ENCODE measurements around the gene TGIF2. TPM values are rescaled to one million over a fixed set of nuclear protein-coding genes. Genes with fewer than 3 reads are reported as not detected.

Gene TGIF2
- total and polyA plus RNA-seq, 2 of the 13 experiments (the other 11 are each of a cell fraction or from before 2014, with no cell fraction given) = 41.3 to 53.9 TPM

DNA sequence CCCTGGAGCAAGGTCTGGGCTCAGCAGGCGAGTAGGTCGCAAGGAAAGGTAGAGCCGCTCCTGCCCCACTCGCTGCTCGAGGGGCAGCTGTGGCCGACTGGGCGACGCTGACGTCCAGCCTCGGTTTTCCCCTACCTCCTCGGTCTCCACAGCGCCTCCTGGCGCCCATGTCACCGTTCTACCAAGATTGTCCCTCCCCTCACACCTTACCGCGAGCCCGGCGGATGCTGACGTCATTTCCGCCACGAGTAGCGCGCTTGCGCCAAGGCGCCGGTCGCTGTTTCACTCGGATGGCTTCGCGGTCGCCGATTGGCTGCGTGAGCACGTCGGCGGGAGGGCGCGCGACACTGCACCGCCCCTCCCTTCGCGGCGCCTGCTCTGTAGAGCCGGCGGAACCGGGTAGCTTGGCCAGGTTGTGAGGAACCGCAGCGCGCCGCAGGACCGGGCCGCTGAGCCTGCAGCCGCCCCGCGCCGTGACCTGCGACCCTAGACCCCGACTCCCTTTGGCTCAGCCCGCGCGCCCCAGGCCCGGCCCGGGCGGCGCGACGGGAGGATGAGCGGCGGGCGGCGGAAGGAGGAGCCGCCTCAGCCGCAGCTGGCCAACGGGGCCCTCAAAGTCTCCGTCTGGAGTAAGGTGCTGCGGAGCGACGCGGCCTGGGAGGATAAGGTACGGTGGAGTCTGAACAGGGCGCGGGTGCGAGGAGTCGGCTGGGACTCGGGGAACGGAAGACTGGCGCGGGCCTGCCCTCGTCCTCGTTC, 32.2 kb downstream of the TGIF2 start, which contains the start of gene RAB5IF (continued):
- TF ChIP-seq, protein P1, sequence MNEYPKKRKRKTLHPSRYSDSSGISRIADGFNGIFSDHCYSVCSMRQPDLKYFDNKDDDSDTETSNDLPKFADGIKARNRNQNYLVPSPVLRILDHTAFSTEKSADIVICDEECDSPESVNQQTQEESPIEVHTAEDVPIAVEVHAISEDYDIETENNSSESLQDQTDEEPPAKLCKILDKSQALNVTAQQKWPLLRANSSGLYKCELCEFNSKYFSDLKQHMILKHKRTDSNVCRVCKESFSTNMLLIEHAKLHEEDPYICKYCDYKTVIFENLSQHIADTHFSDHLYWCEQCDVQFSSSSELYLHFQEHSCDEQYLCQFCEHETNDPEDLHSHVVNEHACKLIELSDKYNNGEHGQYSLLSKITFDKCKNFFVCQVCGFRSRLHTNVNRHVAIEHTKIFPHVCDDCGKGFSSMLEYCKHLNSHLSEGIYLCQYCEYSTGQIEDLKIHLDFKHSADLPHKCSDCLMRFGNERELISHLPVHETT (CRISPR knock-in tag; conservative IDR thresholded peaks at IDR 0.05) = peak; percentile 96
- peak; percentile 73; the same call in 1 of the 2 replicates for TF ChIP-seq ZNF253 (CRISPR knock-in tag; IDR thresholded peaks at IDR 0.05; ENCODE audit: borderline replicate concordance)
- no peak for TF ChIP-seq SRSF4 (IDR thresholded peaks at IDR 0.05; ENCODE audit: low read depth, low read length, poor library complexity, severe bottlenecking)
- TF ChIP-seq ZNF737 (CRISPR knock-in tag; IDR thresholded peaks at IDR 0.05; ENCODE audit: borderline replicate concordance) = no peak
- peak; percentile 92; the same call in 1 of the 2 replicates for TF ChIP-seq POLR2AphosphoS2 (IDR thresholded peaks at IDR 0.05; ENCODE audit: low read depth, low read length)
- TF ChIP-seq, protein P2, sequence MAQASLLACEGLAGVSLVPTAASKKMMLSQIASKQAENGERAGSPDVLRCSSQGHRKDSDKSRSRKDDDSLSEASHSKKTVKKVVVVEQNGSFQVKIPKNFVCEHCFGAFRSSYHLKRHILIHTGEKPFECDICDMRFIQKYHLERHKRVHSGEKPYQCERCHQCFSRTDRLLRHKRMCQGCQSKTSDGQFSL (CRISPR knock-in tag; IDR thresholded peaks at IDR 0.05) = peak; percentile 36
- peak; percentile 19 to 22; a peak in 1 of 4 replicates for TF ChIP-seq NR2F1 (CRISPR knock-in tag; IDR thresholded peaks at IDR 0.05)
- TF ChIP-seq TCF12 (IDR thresholded peaks at IDR 0.05) = no peak
- peak; percentile 56 for TF ChIP-seq TCF12 (CRISPR knock-in tag; IDR thresholded peaks at IDR 0.05)
- TF ChIP-seq CHD2 (IDR thresholded peaks at IDR 0.05; ENCODE audit: low read depth, low read length) = peak; percentile 81
- peak; percentile 30; the same call in 1 of the 2 replicates for TF ChIP-seq ZNF354B (CRISPR knock-in tag; IDR thresholded peaks at IDR 0.05)
- TF ChIP-seq ZNF430 (CRISPR knock-in tag; IDR thresholded peaks at IDR 0.05) = peak; percentile 87
- TF ChIP-seq TGIF2 (CRISPR knock-in tag; IDR thresholded peaks at IDR 0.05) = peak; percentile 87; the same call in 1 of the 2 replicates
- peak; percentile 100 for TF ChIP-seq RBFOX2 (IDR thresholded peaks at IDR 0.05; ENCODE audit: low read depth, low read length)
- TF ChIP-seq ZSCAN31 (CRISPR knock-in tag; IDR thresholded peaks at IDR 0.05; ENCODE audit: low read depth) = peak; percentile 86
- no peak for TF ChIP-seq FIP1L1 (IDR thresholded peaks at IDR 0.05; ENCODE audit: borderline replicate concordance, insufficient read depth, low read depth, low read length)
- TF ChIP-seq EEA1 (CRISPR knock-in tag; IDR thresholded peaks at IDR 0.05; ENCODE audit: borderline replicate concordance) = peak; percentile 98
- TF ChIP-seq, protein P3, sequence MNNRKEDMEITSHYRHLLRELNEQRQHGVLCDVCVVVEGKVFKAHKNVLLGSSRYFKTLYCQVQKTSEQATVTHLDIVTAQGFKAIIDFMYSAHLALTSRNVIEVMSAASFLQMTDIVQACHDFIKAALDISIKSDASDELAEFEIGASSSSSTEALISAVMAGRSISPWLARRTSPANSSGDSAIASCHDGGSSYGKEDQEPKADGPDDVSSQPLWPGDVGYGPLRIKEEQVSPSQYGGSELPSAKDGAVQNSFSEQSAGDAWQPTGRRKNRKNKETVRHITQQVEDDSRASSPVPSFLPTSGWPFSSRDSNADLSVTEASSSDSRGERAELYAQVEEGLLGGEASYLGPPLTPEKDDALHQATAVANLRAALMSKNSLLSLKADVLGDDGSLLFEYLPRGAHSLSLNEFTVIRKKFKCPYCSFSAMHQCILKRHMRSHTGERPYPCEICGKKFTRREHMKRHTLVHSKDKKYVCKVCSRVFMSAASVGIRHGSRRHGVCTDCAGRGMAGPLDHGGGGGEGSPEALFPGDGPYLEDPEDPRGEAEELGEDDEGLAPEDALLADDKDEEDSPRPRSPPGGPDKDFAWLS (CRISPR knock-in tag; IDR thresholded peaks at IDR 0.05; ENCODE audit: borderline replicate concordance) = no peak
- peak; percentile 96 for TF ChIP-seq ATF7-NPFF (CRISPR knock-in tag; IDR thresholded peaks at IDR 0.05; ENCODE audit: low read depth)
- TF ChIP-seq ZNF777 (CRISPR knock-in tag; IDR thresholded peaks at IDR 0.05) = peak; percentile 95
- TF ChIP-seq EHMT2 (IDR thresholded peaks at IDR 0.05; ENCODE audit: borderline replicate concordance, low read depth, low read length) = no peak; the same call in 1 of the 2 replicates
- peak; percentile 96 for TF ChIP-seq MEF2D (CRISPR knock-in tag; IDR thresholded peaks at IDR 0.05)
- TF ChIP-seq NR3C1 (CRISPR knock-in tag; IDR thresholded peaks at IDR 0.05) = 0 out of 2 replicates have a peak, but pooled peaks have one; percentile 43
- peak; percentile 70 for TF ChIP-seq HCFC1 (IDR thresholded peaks at IDR 0.05; ENCODE audit: low read depth, low read length)
- peak; percentile 89; the same call in 1 of the 2 replicates for TF ChIP-seq CHCHD3 (CRISPR knock-in tag; IDR thresholded peaks at IDR 0.05)
- TF ChIP-seq ZNF790 (CRISPR knock-in tag; IDR thresholded peaks at IDR 0.05; ENCODE audit: borderline replicate concordance) = peak; percentile 94; the same call in 1 of the 2 replicates
- TF ChIP-seq ZNF747 (CRISPR knock-in tag; IDR thresholded peaks at IDR 0.05; ENCODE audit: borderline replicate concordance) = peak; percentile 54; the same call in 1 of the 2 replicates
